Measurements from ENCODE around the gene LRRC8C. TPM values are rescaled to one million over a fixed set of nuclear protein-coding genes. Genes with fewer than 3 reads are reported as not detected.
A peak's percentile ranks its signal among the peaks of the same experiment; 100 is the strongest.

The LRRC8C gene
- total and polyA plus RNA-seq, 2 donors (not counting 1 experiment from before 2014, with no cell fraction given) = 3.9 to 6.8 TPM

- DNase-seq = no peak
- Mint-ChIP-seq H3K27ac (no peak overlapping the region), H3K27me3 (no peaks in the 10 kb centered on the region), H3K4me3 (no peak overlapping the region), H3K9me3 (ENCODE audit: insufficient read depth) (no peaks in the 10 kb centered on the region), H3K4me1 (peaks cover 7% of the 10 kb centered on the region)
- no peaks in the 10 kb centered on the region for H3K4me1 ChIP-seq (ENCODE audit: control insufficient read depth in 2 of 2, insufficient read depth in 2 of 2, low read length in 2 of 2)
- H3K79me2 ChIP-seq (ENCODE audit: control insufficient read depth, insufficient read depth, low read length) = no peaks in the 10 kb centered on the region
- H3K9ac ChIP-seq (ENCODE audit: low read length) = no peak overlapping the region
- ATAC-seq (ENCODE audit: low read depth) = no peak
- H2AFZ ChIP-seq (ENCODE audit: insufficient read depth, low read depth, low read length, poor library complexity, severe bottlenecking) = no peak overlapping the region
- H4K20me1 ChIP-seq (ENCODE audit: control insufficient read depth, insufficient read depth, low read length, poor library complexity, severe bottlenecking) = no peaks in the 10 kb centered on the region
- no peaks in the 10 kb centered on the region for H3K27me3 ChIP-seq (replicated peaks in 1 of 4; ENCODE audit: control extremely low read depth in 1 of 4, control insufficient read depth in 3 of 4, insufficient read depth in 4 of 4, low read length in 3 of 4)
- H3K27ac ChIP-seq (ENCODE audit: low read length in 2 of 2) = no peak overlapping the region
- no peak overlapping the region for H3K4me2 ChIP-seq (replicated peaks; ENCODE audit: low read depth, low read length, poor library complexity, severe bottlenecking)
- H3K36me3 ChIP-seq (replicated peaks in 1 of 2; ENCODE audit: control extremely low read depth in 1 of 2, control insufficient read depth in 1 of 2, extremely low read depth in 1 of 2, insufficient read depth in 2 of 2, low read length in 1 of 2) = peaks cover 0 to 1% of the 10 kb centered on the region in 2 experiments
- POLR2A ChIA-PET = no interaction called here
- no CpG with 5 or more reads among the region's 2 CpGs for WGBS (ENCODE audit: insufficient coverage)
- TF ChIP-seq EZH2 (IDR thresholded peaks at IDR 0.05; ENCODE audit: borderline replicate concordance, insufficient read depth, low read depth, low read length, poor library complexity, severe bottlenecking) (no peak), CTCF (IDR thresholded peaks at IDR 0.05) (no peak)
- H3K9me3 ChIP-seq (ENCODE audit: control extremely low read depth in 1 of 3, control insufficient read depth in 2 of 3, insufficient read depth in 1 of 3, low read length in 2 of 3) = no peaks in the 10 kb centered on the region
- CTCF ChIA-PET = interaction anchor here (0.9 to 6.4 kb wide), 9 partner anchors 7 to 170 kb away, joined by 3 to 67 read pairs (median 4); no protein-coding TSS in a partner anchor
- H3K4me3 ChIP-seq (ENCODE audit: control extremely low read depth in 1 of 5, extremely low read depth in 1 of 5, insufficient read depth in 1 of 5, low read depth in 2 of 5, low read length in 4 of 5) = no peak overlapping the region
- intact Hi-C loops (cut with micrococcal nuclease) = no loop called here
These were observed 36.2 kb upstream of the LRRC8C start for GRCh38 chr1:89596698-89597097.

- 100% methylated on average over 1 of the region's 5 CpGs for WGBS (ENCODE audit: insufficient coverage)
- CTCF ChIA-PET = interaction anchor here (0.7 to 11.5 kb wide), 19 partner anchors 8 to 1645 kb away, joined by 3 to 83 read pairs (median 4); no protein-coding TSS in a partner anchor
- POLR2A ChIA-PET = no interaction called here
These were observed 34.2 kb upstream of the LRRC8C start for GRCh38 chr1:89598450-89599331.

More at GRCh38 chr1:89598450-89599331, 34.2 kb upstream of the LRRC8C start:
- TF ChIP-seq CTCF (IDR thresholded peaks at IDR 0.05) = peak; percentile 86
- no peak for TF ChIP-seq EZH2 (IDR thresholded peaks at IDR 0.05; ENCODE audit: borderline replicate concordance, insufficient read depth, low read depth, low read length, poor library complexity, severe bottlenecking)
- H3K79me2 ChIP-seq (ENCODE audit: control insufficient read depth, insufficient read depth, low read length) = no peaks in the 10 kb centered on the region
- peak overlapping the region; percentile 16 for H3K27ac Mint-ChIP-seq
- no peaks in the 10 kb centered on the region for H3K9me3 ChIP-seq (ENCODE audit: control extremely low read depth in 1 of 3, control insufficient read depth in 2 of 3, insufficient read depth in 1 of 3, low read length in 2 of 3)
- no peak overlapping the region for H2AFZ ChIP-seq (ENCODE audit: insufficient read depth, low read depth, low read length, poor library complexity, severe bottlenecking)
- H3K4me2 ChIP-seq (replicated peaks; ENCODE audit: low read depth, low read length, poor library complexity, severe bottlenecking) = no peak overlapping the region
- no peak overlapping the region for H3K4me3 Mint-ChIP-seq
- H3K27me3 Mint-ChIP-seq = no peaks in the 10 kb centered on the region
- no peak overlapping the region for H3K9ac ChIP-seq (ENCODE audit: low read length)
- H3K36me3 ChIP-seq (replicated peaks in 1 of 2; ENCODE audit: control extremely low read depth in 1 of 2, control insufficient read depth in 1 of 2, extremely low read depth in 1 of 2, insufficient read depth in 2 of 2, low read length in 1 of 2) = no peaks in the 10 kb centered on the region
- ATAC-seq (ENCODE audit: low read depth) = peak; percentile 70
- H4K20me1 ChIP-seq (ENCODE audit: control insufficient read depth, insufficient read depth, low read length, poor library complexity, severe bottlenecking) = no peaks in the 10 kb centered on the region
- peaks cover 4% of the 10 kb centered on the region for H3K4me1 Mint-ChIP-seq
- no peaks in the 10 kb centered on the region for H3K4me1 ChIP-seq (ENCODE audit: control insufficient read depth in 2 of 2, insufficient read depth in 2 of 2, low read length in 2 of 2)
- no peak overlapping the region for H3K27ac ChIP-seq (ENCODE audit: low read length in 2 of 2)
- H3K4me3 ChIP-seq (ENCODE audit: control extremely low read depth in 1 of 5, extremely low read depth in 1 of 5, insufficient read depth in 1 of 5, low read depth in 2 of 5, low read length in 4 of 5) = no peak overlapping the region
- intact Hi-C loops (cut with micrococcal nuclease) = loop anchor here (1.0 kb wide), 3 partner anchors 78 to 165 kb away; no protein-coding TSS in a partner anchor
- peak; percentile 62 for DNase-seq
- no peaks in the 10 kb centered on the region for H3K9me3 Mint-ChIP-seq (ENCODE audit: insufficient read depth)
- H3K27me3 ChIP-seq (replicated peaks in 1 of 4; ENCODE audit: control extremely low read depth in 1 of 4, control insufficient read depth in 3 of 4, insufficient read depth in 4 of 4, low read length in 3 of 4) = no peaks in the 10 kb centered on the region
